GM10248 (cell line): Measurements from ENCODE around the gene PFN4.
A peak's percentile ranks its signal among the peaks of the same experiment; 100 is the strongest.

Source experiments
- CTCF ChIA-PET: fragments of 300-600 bp; sonication (Branson Sonifier 250); formaldehyde crosslinking; extraction: SDS; loops from one replicate; lab custom pipeline; 2021; ENCODE audit warnings: antibody characterized with exemption; lab: Yijun Ruan, JAX
- POLR2A ChIA-PET: fragments of 350-650 bp; sonication (Branson Sonifier 250); formaldehyde crosslinking; extraction: SDS; loops from one replicate; lab custom pipeline; 2020; ENCODE audit warnings: antibody characterized with exemption; lab: Yijun Ruan, JAX
- DNase-seq: peaks from one replicate; pipeline ENCODE4 v3.0.0; 2012; ENCODE audit errors: extremely low spot score
- TF ChIP-seq, protein P1 (sequence below): IDR thresholded peaks from 2 replicates; pipeline ENCODE4 v1.5.1; 2012; ENCODE audit warnings: mild to moderate bottlenecking, low read depth; ENCODE audit errors: extremely low read depth, missing control alignments, control extremely low read depth

Gene PFN4

DNA sequence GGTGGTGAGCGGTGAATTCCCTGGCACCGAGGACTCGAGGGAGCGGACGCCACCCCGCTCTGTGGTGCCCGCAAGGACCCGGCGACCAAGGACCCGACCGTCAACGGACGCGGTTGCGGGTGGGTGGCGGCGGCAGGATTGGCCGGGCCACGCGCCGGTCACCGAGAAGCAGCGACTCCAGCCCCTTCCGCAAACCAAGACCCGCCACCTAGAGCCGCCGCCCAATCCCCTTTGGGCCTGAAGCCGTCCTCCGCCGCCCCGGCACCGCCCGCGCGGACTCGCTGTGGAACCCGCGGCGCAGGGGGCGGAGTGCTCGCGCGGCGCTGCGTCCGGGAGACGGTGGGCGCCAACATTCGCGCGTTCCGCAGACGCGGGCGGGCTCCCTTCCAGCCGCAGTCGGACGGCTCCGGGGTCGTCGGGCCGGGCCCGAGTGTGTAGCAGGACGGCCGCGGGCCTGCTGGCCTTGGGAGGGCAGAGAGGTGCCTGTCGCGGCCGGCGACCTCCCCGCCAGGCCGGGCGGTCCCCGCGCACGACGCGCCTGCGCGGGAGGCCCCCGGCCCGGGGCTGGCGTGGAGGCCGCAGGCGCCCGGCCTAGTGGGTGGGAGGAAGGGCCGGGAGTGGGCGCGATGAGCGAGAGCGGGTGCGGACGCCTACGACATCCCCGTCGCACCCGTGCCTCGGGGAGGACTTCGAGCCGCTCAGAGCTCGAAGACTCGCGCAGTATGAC lies at the start of gene PFN4, which contains the start of gene FAM228B:
PFN4 (minus strand) TSS at position 140 of the 727 bp plus-strand sequence. CDS start 799 bp downstream, outside the sequence.
FAM228B (plus strand) TSS at position 275 of the 727 bp plus-strand sequence. CDS start 893 bp downstream, outside the sequence.
- POLR2A ChIA-PET, result interaction anchor here (1.0 kb wide), 1 partner anchor 39 kb away, joined by 4 read pairs; the partner anchor contains the start of gene TP53I3
- TF ChIP-seq, protein P1, sequence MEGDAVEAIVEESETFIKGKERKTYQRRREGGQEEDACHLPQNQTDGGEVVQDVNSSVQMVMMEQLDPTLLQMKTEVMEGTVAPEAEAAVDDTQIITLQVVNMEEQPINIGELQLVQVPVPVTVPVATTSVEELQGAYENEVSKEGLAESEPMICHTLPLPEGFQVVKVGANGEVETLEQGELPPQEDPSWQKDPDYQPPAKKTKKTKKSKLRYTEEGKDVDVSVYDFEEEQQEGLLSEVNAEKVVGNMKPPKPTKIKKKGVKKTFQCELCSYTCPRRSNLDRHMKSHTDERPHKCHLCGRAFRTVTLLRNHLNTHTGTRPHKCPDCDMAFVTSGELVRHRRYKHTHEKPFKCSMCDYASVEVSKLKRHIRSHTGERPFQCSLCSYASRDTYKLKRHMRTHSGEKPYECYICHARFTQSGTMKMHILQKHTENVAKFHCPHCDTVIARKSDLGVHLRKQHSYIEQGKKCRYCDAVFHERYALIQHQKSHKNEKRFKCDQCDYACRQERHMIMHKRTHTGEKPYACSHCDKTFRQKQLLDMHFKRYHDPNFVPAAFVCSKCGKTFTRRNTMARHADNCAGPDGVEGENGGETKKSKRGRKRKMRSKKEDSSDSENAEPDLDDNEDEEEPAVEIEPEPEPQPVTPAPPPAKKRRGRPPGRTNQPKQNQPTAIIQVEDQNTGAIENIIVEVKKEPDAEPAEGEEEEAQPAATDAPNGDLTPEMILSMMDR, result no peak
- peak; percentile 95 for DNase-seq
- CTCF ChIA-PET, result interaction anchor here (0.8 to 2.8 kb wide), 6 partner anchors 10 to 269 kb away, joined by 3 to 16 read pairs (median 4); partner anchors contain the start of genes ATAD2B and TP53I3

DNA sequence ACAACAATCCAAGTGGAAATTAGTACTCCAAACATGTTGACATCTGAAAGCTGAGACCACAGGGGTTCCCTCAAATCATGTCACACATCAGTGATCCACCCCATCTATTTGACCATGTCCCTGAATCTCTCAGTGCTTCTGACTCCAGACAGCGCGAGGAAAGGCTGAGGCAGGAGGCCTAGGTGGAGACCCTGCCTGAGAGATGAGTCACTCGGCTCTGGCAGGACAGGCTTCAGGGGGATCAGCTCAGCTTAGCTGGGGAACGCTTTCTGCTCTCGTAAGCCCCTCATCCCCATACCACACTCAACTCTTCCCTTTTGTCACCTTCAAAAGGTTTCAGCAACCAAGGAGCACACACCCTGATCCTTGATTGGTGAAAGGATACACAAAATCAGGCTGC lies 45.9 kb upstream of the PFN4 start:
- ChIA-PET POLR2A (no interaction called here), CTCF (interaction anchor here (1.5 kb wide), 1 partner anchor 52 kb away, joined by 3 read pairs; no protein-coding TSS in a partner anchor)
- no peak for DNase-seq
- TF ChIP-seq, protein P1, result no peak

GRCh38 chr2:24164416-24164973 lies 41.4 kb upstream of the PFN4 start:
- TF ChIP-seq, protein P1, result peak; percentile 81

GRCh38 chr2:24163601-24164000 lies 40.5 kb upstream of the PFN4 start:
- POLR2A ChIA-PET, result no interaction called here
- CTCF ChIA-PET, result interaction anchor here (0.7 to 6.7 kb wide), 10 partner anchors 8 to 339 kb away, joined by 3 to 27 read pairs (median 6); partner anchors contain the start of genes ATAD2B, FAM228A and TP53I3
- TF ChIP-seq, protein P1, result no peak
- DNase-seq, result no peak

More at GRCh38 chr2:24164416-24164973, 41.4 kb upstream of the PFN4 start:
- ChIA-PET CTCF (interaction anchor here (0.7 to 6.7 kb wide), 10 partner anchors 9 to 340 kb away, joined by 3 to 27 read pairs (median 4); partner anchors contain the start of genes ATAD2B and FAM228A), POLR2A (no interaction called here)
- peak; percentile 79 for DNase-seq

DNA sequence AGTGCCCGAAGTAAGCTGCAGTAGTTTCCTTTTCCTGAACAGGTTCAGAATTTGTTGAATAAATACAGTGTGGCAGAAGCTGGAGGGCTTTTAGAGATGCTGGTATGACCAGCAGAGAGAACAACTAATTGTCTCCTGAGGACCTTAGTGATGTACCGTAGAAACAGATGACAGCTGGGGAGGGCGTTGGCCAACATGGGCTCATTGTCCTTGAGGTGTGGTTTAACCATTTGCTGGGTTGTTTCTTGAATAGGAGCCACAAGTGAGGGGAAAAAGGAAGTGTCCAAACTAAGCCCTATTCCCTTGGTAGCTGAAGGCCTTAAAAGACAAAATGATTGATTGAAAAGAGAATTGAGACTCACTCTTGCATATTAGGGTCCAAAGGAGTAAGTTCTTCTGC lies 40.1 kb upstream of the PFN4 start:
- DNase-seq, result no peak
- ChIA-PET POLR2A (no interaction called here), CTCF (interaction anchor here (1.2 to 6.7 kb wide), 9 partner anchors 7 to 338 kb away, joined by 3 to 27 read pairs (median 7); partner anchors contain the start of genes ATAD2B, FAM228A and TP53I3)
- TF ChIP-seq, protein P1, result no peak

DNA sequence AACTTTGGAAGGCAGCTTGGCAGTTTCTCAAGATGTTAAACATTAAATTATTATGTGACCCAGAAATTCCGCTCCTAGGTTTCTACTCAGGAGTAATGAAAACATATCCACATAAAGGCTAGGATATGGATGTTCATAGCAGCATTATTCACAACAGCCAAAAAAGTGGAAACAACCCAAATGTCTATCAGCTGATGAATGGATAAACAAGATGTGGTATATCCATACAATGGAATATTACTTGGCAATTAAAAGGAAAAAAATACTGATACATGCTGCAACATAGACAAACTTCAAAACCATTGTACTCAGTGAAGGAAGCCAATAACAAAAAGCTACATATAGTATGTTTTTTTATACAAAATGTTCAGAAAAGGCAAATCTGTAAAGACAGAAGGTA lies 39.4 kb upstream of the PFN4 start:
- TF ChIP-seq, protein P1, result no peak
- CTCF ChIA-PET, result interaction anchor here (1.3 to 6.7 kb wide), 7 partner anchors 10 to 338 kb away, joined by 3 to 27 read pairs (median 9); partner anchors contain the start of genes ATAD2B, FAM228A and TP53I3
- DNase-seq, result no peak
- POLR2A ChIA-PET, result interaction anchor here (0.5 kb wide), 1 partner anchor 83 kb away, joined by 3 read pairs; no protein-coding TSS in a partner anchor
